Measurements from ENCODE around the gene SCAF4.

- TF ChIP-seq CTCF (conservative IDR thresholded peaks at IDR 0.05) (no peak), ZFX (IDR thresholded peaks at IDR 0.05) (no peak)
These were observed 60.0 kb downstream of the SCAF4 start for GRCh38 chr21:31671931-31672330.

Measured in C4-2B (cell line).